GM12892 (cell line): Measurements from ENCODE around the gene EIF4A2. TPM values are rescaled to one million over a fixed set of nuclear protein-coding genes. Genes with fewer than 3 reads are reported as not detected.

Source experiments
- DNase-seq: peaks from one replicate; pipeline ENCODE4 v3.0.0; 2011; ENCODE audit not compliant: insufficient read length
- FAIRE-seq: peaks from 2 replicates; lab custom pipeline; 2011; peaks lifted over from hg19 to GRCh38; lab: Jason Lieb, UNC
- POLR2A ChIP-seq: IDR thresholded peaks from 2 replicates; pipeline ENCODE4 v1.6.1; 2011; ENCODE audit warnings: low read depth, low read length, control low read depth
- POLR2AphosphoS5 ChIP-seq: IDR thresholded peaks from 2 replicates; pipeline ENCODE4 v1.6.1; 2011; ENCODE audit warnings: low read depth, low read length, control low read depth
- TAF1 ChIP-seq: IDR thresholded peaks from 2 replicates; pipeline ENCODE4 v1.6.1; 2011; ENCODE audit warnings: low read depth, mild to moderate bottlenecking, control low read depth, low read length, borderline replicate concordance
- polyA plus RNA-seq: library from polyadenylated mRNA; unstranded; fragments of >200 nt; gene quantifications from one replicate; pipeline ENCODE4 v1.2.1, GENCODE V29; 2012; ENCODE audit warnings: missing spikeins, inconsistent platforms; ENCODE audit not compliant: missing spikeins

Gene EIF4A2
- 593 TPM for polyA plus RNA-seq

GRCh38 chr3:186783058-186783730 lies at the start of gene EIF4A2:
Gene EIF4A2, plus strand, starts transcription at chr3:186783577. Its CDS starts 34 bp downstream, at chr3:186783611.
- peak; percentile 77 for DNase-seq
- peak; percentile 86 for FAIRE-seq
- TF ChIP-seq TAF1, result peak; percentile 100
- peak; percentile 100 for TF ChIP-seq POLR2A
- peak; percentile 100 for TF ChIP-seq POLR2AphosphoS5

- DNase-seq (no peak), FAIRE-seq (no peak)
- TF ChIP-seq POLR2A (no peak), POLR2AphosphoS5 (no peak), TAF1 (no peak)
Measured at GRCh38 chr3:186742618-186743380, 40.6 kb upstream of the EIF4A2 start.

GRCh38 chr3:186743666-186744065 lies 39.7 kb upstream of the EIF4A2 start:
- no peak for FAIRE-seq
- TF ChIP-seq TAF1, result no peak
- TF ChIP-seq POLR2AphosphoS5, result no peak
- no peak for TF ChIP-seq POLR2A
- DNase-seq, result no peak

- FAIRE-seq, result no peak
- DNase-seq, result no peak
Measured at GRCh38 chr3:186746008-186746407, 37.4 kb upstream of the EIF4A2 start.

GRCh38 chr3:186750316-186750715 lies 33.1 kb upstream of the EIF4A2 start:
- FAIRE-seq (no peak), DNase-seq (no peak)
- TF ChIP-seq TAF1, result no peak
- no peak for TF ChIP-seq POLR2AphosphoS5
- no peak for TF ChIP-seq POLR2A

More at GRCh38 chr3:186746008-186746407, 37.4 kb upstream of the EIF4A2 start:
- TF ChIP-seq POLR2A (no peak), POLR2AphosphoS5 (no peak), TAF1 (no peak)

- DNase-seq, result no peak
- no peak for FAIRE-seq
- TF ChIP-seq POLR2AphosphoS5, result no peak
Measured at GRCh38 chr3:186751480-186751879, 31.9 kb upstream of the EIF4A2 start.

- FAIRE-seq, result no peak
- DNase-seq, result no peak
- TF ChIP-seq TAF1 (no peak), POLR2A (no peak), POLR2AphosphoS5 (no peak)
Measured at GRCh38 chr3:186754006-186754405, 29.4 kb upstream of the EIF4A2 start.

- no peak for DNase-seq
- TF ChIP-seq POLR2AphosphoS5 (no peak), TAF1 (no peak), POLR2A (no peak)
- FAIRE-seq, result no peak
Measured at GRCh38 chr3:186754871-186755270, 28.5 kb upstream of the EIF4A2 start.

GRCh38 chr3:186757214-186757613 lies 26.2 kb upstream of the EIF4A2 start:
- TF ChIP-seq POLR2AphosphoS5 (no peak), TAF1 (no peak), POLR2A (no peak)
- FAIRE-seq (no peak), DNase-seq (no peak)

- TF ChIP-seq TAF1 (no peak), POLR2A (no peak), POLR2AphosphoS5 (no peak)
- DNase-seq (no peak), FAIRE-seq (no peak)
Measured at GRCh38 chr3:186757686-186758220, 25.6 kb upstream of the EIF4A2 start.

GRCh38 chr3:186759231-186759930 lies 24.0 kb upstream of the EIF4A2 start:
- FAIRE-seq, result no peak
- DNase-seq, result no peak
- TF ChIP-seq TAF1 (no peak), POLR2AphosphoS5 (no peak), POLR2A (no peak)
